Measurements from ENCODE around the gene P3H3.
A peak's percentile ranks its signal among the peaks of the same experiment; 100 is the strongest.

DNA sequence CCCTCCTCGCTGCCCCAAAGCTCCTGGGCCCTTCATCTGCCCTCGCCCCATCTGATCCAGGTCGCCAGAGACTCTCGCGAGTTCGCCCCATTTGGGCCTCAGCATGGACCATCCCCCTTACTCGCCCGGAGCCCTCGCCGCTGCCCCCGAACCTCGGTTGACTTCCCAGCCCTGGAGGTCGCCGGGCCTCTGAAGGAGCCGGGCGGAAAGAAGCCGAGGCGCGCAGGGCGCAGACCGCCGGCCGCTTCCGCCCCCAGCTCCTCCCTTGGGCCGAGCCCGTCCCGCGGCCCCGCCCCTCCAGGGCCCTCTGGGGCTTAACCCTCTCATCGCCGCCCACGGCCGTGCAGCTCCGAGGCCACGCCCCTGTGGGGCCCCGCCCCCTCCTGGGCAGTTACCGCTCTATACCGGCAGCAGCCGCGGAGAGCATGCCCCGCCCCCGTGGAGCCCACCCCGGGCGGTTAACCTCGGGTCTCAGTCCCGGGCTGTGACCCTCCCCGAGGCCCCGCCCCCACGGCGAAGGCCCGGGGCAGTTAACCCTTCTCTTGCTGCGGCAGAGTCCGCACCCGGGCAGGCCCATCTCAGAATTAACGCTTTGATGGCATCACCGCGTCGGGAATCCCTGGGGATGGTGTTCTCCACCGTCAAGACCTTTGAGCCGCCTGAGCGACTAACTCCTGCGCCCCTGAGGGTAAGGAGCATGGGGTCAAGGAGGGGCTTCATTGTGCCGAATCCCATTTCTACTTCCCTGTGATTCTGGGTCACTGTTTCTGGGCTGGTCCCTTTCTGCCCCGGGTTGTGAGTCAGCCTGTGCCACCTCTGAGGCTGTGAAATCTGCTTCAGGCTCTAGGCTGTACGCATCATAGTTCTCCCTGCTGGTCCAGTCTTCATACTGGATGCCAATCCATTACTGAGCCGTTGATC lies 45.1 kb downstream of the P3H3 start, which contains the start of gene SPSB2:
- TF ChIP-seq POLR2A (IDR thresholded peaks at IDR 0.05; ENCODE audit: low read depth, low read length) (peak; percentile 91), POLR2AphosphoS5 (IDR thresholded peaks at IDR 0.05; ENCODE audit: insufficient read depth, low read depth, low read length) (peak; percentile 93), EZH2 (IDR thresholded peaks at IDR 0.05; ENCODE audit: borderline replicate concordance, low read depth, low read length, severe bottlenecking) (no peak), FOS (IDR thresholded peaks at IDR 0.05; ENCODE audit: borderline replicate concordance, insufficient read depth, low read length) (no peak)
- TF ChIP-seq, protein P1, sequence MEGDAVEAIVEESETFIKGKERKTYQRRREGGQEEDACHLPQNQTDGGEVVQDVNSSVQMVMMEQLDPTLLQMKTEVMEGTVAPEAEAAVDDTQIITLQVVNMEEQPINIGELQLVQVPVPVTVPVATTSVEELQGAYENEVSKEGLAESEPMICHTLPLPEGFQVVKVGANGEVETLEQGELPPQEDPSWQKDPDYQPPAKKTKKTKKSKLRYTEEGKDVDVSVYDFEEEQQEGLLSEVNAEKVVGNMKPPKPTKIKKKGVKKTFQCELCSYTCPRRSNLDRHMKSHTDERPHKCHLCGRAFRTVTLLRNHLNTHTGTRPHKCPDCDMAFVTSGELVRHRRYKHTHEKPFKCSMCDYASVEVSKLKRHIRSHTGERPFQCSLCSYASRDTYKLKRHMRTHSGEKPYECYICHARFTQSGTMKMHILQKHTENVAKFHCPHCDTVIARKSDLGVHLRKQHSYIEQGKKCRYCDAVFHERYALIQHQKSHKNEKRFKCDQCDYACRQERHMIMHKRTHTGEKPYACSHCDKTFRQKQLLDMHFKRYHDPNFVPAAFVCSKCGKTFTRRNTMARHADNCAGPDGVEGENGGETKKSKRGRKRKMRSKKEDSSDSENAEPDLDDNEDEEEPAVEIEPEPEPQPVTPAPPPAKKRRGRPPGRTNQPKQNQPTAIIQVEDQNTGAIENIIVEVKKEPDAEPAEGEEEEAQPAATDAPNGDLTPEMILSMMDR (IDR thresholded peaks at IDR 0.05; ENCODE audit: extremely low read depth in 1 of 2, insufficient read depth in 1 of 2, low read depth in 1 of 2, low read length in 2 of 2) = no peak

Data from endothelial cell of umbilical vein (primary cell).